Ovary (tissue), 3 donors: ENCODE data around the gene ACTN1.

Source experiments
- CTCF ChIP-seq, 3 donors: fragments of 450-650 bp in 2 of 3; fragments of 200-600 bp in 1 of 3; IDR thresholded peaks; one replicate each; pipeline versions ENCODE4 v1.5.1 to v1.8.0; 2016 to 2022; ENCODE audit warnings: antibody characterized with exemption in 3 of 3, mild to moderate bottlenecking in 1 of 3
- EP300 ChIP-seq: sonication (generic); formaldehyde crosslinking; IDR thresholded peaks from one replicate; pipeline ENCODE4 v1.6.1; 2017; ENCODE audit warnings: antibody characterized with exemption
- POLR2A ChIP-seq: fragments of 450-650 bp; IDR thresholded peaks from one replicate; pipeline ENCODE4 v1.6.1; 2017; ENCODE audit warnings: antibody characterized with exemption, mild to moderate bottlenecking, moderate library complexity
- donor health status: DM: no; HTN: no; CAD: no.

DNA sequence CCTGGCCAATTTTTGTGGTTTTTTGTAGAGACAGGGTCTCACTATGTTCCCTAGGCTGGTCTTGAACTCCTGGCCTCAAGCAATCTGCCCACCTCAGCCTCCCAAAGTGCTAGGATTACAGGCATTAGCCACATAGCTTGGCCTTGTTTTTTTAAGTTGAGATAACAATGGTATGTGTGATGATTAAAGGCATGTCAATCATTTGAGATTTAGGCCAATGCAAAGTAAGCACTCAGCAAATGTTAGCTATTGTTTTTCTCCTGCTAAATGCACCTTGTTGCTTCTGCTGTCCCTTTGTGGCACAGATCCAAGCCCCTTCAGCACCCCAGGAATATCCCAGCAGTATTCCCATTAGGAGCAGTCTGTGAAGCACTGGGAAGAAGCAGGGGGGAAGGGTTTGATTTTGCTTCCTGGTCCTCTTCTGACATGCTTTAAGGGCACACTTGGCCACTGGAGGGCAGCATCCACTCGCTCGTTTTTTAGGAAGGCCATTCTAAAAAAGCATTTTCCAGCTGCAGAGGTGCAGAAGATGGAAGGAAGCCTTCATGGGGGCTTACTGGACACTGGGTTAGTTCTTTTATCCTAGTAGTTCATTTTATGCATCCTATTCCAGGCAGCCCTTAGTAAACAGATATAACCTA lies 116.0 kb downstream of the ACTN1 start:
- TF ChIP-seq CTCF (IDR thresholded peaks at IDR 0.05) (peak; percentile 41 to 58 (median 56)), POLR2A (no peak), EP300 (no peak)
